Right cardiac atrium (tissue), 5 donors: ENCODE data around the gene UBE2F. TPM values are rescaled to one million over a fixed set of nuclear protein-coding genes. Genes with fewer than 3 reads are reported as not detected.
"Not testable (repeated sequence)": the region's sequence is repeated elsewhere in the genome, so short reads cannot be mapped to it uniquely, and the experiment has no call there.

ENCODE experiments used
- ATAC-seq, 2 donors: fragments of 200-7000 bp; cut with Tn5 transposase; one replicate each; pipeline versions ENCODE4 v1.8.0 to v1.9.1; 2020; ENCODE audit warnings: moderate library complexity in 2 of 2, mild to moderate bottlenecking in 1 of 2
- DNase-seq, 3 donors: peaks; one replicate each; pipeline ENCODE4 v3.0.0-alpha.2; 2020
- H3K27ac ChIP-seq: one replicate; pipeline ENCODE4 v1.5.1; 2013; ENCODE audit warnings: mild to moderate bottlenecking, low read length, control low read depth, moderate library complexity
- H3K27me3 ChIP-seq: one replicate; pipeline ENCODE4 v1.6.1; 2013; ENCODE audit not compliant: control insufficient read depth, insufficient read depth
- H3K4me1 ChIP-seq: one replicate; pipeline ENCODE4 v1.6.1; 2013; ENCODE audit warnings: low read length; ENCODE audit not compliant: control insufficient read depth, insufficient read depth
- H3K4me3 ChIP-seq: one replicate; pipeline ENCODE4 v1.5.1; 2013; ENCODE audit warnings: low read length, control low read depth
- H3K9me3 ChIP-seq: one replicate; pipeline ENCODE4 v1.6.1; 2013; ENCODE audit warnings: low read length; ENCODE audit not compliant: control insufficient read depth
- WGBS: extraction: QIAGEN DNeasy Blood & Tissue Kit; methylation state at CpG from one replicate; pipeline ENCODE4 v1.1.7; 2013; 5-methylcytosine and 5-hydroxymethylcytosine counted together
- intact Hi-C, 4 donors: fragments of 100-400 bp; cut with DNase I; formaldehyde crosslinking; loops; one replicate each; pipeline versions ENCODE4 v1.11.0 to v1.14.0; 2022 to 2023
- polyA plus RNA-seq: library from polyadenylated mRNA; stranded (reverse); fragments of 200-250 nt; gene quantifications from one replicate; pipeline ENCODE4 v1.2.3, GENCODE V29; 2013
- total RNA-seq, 4 donors: library from RNA; stranded (reverse); fragmentation: NEBNext Ultra II Directional; extraction: Animal tissue kit (Norgen Biotek cat#: 25700); gene quantifications; one replicate each; pipeline ENCODE4 v1.2.1, GENCODE V29; 2021
- donor health status: healthy with polysubstance abuse.
- donor health status: DM: no; HTN: yes; CAD: no.
- donor health status: DM: no; HTN: no; CAD: no.
- donor health status: DM: no; HTN: yes; CAD: no; lungs with severe emphysema.
- donor health status: DM: yes; HTN: yes; CAD: no.

Gene UBE2F
- total and polyA plus RNA-seq, 5 donors = 95.9 to 118 (median 106) TPM

DNA sequence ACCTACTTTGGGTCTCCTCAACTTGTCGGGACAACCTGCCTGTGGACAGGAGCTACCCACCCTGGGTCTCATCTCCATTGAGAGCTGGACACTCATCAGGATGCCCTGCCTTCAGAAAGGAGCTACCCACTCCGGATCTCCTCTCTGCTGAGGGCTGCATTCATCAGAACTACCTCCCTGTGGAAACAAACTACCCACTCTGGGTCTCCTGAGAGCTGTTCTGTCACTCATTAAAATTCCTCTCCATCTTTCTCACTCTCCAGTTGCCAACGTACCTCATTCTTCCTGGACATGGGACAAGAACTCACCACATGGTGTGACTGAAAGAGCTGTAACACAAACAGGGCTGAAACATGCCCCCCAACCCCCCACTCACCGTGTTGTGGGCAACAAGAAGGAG lies 22.5 kb upstream of the UBE2F start:
- Histone ChIP-seq H3K4me3 (no peak overlapping the region), H3K4me1 (no peaks in the 10 kb centered on the region), H3K27me3 (no peaks in the 10 kb centered on the region), H3K9me3 (no peaks in the 10 kb centered on the region), H3K27ac (no peak overlapping the region)
- ATAC-seq (no peak), DNase-seq (no peak)
- intact Hi-C loops = no loop called here
- WGBS = 83% methylated on average over 4 of the region's 4 CpGs

DNA sequence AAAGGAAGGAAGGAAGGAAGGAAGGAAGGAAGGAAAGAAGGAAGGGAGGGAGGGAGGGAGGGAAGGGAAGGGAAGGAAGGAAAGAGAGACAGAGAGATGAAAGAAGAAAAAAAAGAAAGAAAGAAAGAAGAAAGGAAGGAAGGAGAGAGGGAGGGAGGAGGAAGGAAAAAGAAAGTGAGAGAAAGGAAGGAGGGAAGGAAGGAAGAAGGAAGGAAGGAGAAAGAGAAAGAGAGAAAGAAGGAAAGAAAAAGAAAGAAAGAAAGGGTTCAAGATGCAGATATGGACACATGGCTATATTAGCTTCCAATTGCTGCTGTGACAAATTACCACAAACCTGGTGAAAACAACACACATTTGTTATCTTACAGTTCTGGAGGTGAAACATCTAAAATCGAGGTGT lies 20.4 kb upstream of the UBE2F start:
- Histone ChIP-seq H3K4me1 (no peaks in the 10 kb centered on the region), H3K27ac (no peak overlapping the region), H3K4me3 (no peak overlapping the region), H3K9me3 (no peaks in the 10 kb centered on the region), H3K27me3 (no peaks in the 10 kb centered on the region)
- DNase-seq (no peak), ATAC-seq (no peak)
- WGBS = 50% methylated on average over 1 of the region's 1 CpG
- intact Hi-C loops = no loop called here

DNA sequence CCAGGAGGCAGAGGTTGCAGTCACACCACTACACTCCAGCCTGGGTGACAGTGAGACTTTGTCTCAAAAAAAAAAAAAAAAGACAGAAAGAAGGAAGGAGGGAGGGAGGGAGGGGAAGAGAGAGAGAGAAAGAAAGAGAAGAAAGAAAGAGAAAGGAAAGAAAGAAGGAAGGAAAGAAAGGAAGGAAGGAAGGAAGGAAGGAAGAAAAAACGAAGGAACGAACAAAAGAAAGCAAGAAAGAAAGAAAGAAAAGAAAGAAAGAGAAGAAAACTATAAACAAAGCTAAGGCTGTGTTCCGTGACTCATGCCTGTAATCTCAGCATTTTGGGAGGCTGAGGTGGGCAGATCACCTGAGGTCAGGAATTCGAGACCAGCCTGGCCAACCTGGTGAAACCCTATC lies 15.5 kb upstream of the UBE2F start:
- H3K27ac ChIP-seq, ATAC-seq, H3K4me1 ChIP-seq, H3K27me3 ChIP-seq, intact Hi-C loops, H3K4me3 ChIP-seq, DNase-seq, H3K9me3 ChIP-seq: not testable (repeated sequence)
- WGBS = 78% methylated on average over 4 of the region's 4 CpGs

DNA sequence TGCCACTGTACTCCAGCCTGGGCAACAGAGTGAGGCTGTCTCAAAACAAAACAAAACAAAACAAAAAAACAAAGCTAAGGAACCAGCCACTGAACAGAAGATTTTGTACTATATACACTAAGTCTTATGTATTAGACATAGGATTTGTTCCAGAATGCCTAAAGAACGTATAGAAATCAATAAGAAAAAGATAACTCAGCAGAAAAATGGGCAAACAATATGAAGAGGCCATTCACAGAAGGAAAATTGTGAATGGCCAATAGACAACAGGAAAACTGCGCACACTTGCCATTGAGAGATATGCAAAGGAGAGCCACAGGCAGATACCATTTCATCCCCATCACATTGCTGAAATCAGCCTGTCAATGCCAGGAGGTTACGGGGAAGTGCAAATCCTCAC lies 14.9 kb upstream of the UBE2F start:
- intact Hi-C loops = no loop called here
- no peaks in the 10 kb centered on the region for H3K27me3 ChIP-seq
- ATAC-seq (no peak), DNase-seq (no peak)
- H3K27ac ChIP-seq = no peak overlapping the region
- no peaks in the 10 kb centered on the region for H3K4me1 ChIP-seq
- H3K4me3 ChIP-seq = no peak overlapping the region
- no peaks in the 10 kb centered on the region for H3K9me3 ChIP-seq
- WGBS = 77% methylated on average over 3 of the region's 3 CpGs

DNA sequence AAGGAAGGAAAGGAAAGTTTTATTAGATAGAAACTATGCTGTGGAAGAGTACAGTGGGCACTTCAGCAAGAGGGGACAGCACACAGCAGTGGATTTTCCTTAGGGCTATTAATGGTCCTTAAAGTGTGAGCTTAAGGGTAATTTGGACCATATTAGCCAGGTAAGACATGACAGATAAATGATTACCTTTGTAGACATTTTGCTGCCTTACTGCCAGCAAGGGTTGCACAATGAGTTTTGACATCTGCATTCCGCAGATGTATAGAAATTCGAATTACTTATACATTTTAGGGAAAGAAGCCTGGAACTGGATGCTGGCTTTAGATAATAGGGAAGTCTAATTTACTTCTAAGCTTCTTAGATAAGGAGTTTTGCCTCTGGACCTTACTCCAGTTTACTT lies 14.0 kb upstream of the UBE2F start:
- ATAC-seq (no peak), DNase-seq (no peak)
- WGBS = 81% methylated on average over 2 of the region's 2 CpGs
- no peaks in the 10 kb centered on the region for H3K4me1 ChIP-seq
- H3K27me3 ChIP-seq = no peaks in the 10 kb centered on the region
- intact Hi-C loops = no loop called here
- H3K9me3 ChIP-seq = no peaks in the 10 kb centered on the region
- H3K4me3 ChIP-seq = no peak overlapping the region
- no peak overlapping the region for H3K27ac ChIP-seq

DNA sequence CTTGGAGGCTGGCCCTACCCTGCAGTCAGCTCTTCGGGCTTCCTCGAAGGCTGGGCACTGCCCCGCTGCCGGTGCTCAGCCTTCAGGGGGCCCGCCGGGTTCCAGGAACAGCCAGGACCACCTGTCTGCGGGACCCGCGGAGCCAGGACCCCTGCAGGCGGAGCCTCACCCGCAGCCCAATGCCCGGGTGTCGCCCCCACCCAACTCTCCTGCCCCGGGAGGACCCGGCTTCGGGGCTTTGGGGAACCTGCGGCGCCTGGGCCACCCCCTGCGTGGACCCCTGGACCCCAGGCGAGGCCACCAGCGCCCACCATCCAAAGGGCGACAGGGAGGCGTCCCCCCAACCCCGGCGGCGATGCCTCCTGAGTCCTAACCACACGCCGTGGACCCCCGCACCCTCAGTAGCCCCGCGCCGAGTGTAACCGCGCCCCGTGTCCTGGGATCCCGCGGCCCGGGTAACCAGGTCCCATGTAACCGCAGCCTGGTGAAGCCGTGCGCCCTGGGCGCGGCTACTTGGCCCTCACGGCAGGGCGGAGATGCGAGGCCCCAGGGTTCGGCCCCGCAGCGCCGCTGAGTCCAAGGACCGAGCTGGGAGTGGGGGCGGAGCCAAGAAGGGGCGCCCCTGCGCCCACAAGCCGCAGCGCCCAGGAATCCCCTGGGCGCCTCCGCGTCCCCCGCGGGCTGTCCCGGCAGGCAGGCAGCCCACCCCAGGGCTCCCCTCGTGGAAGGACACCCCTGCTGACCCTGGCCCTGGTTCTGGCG lies 11.0 kb upstream of the UBE2F start:
- ATAC-seq = peak; percentile 51 to 69
- Histone ChIP-seq H3K27me3 (no peaks in the 10 kb centered on the region), H3K4me1 (no peaks in the 10 kb centered on the region), H3K9me3 (no peaks in the 10 kb centered on the region), H3K27ac (no peak overlapping the region), H3K4me3 (peak overlapping the region; percentile 13)
- intact Hi-C loops = no loop called here
- DNase-seq = no peak
- WGBS = 11% methylated on average over 64 of the region's 64 CpGs

DNA sequence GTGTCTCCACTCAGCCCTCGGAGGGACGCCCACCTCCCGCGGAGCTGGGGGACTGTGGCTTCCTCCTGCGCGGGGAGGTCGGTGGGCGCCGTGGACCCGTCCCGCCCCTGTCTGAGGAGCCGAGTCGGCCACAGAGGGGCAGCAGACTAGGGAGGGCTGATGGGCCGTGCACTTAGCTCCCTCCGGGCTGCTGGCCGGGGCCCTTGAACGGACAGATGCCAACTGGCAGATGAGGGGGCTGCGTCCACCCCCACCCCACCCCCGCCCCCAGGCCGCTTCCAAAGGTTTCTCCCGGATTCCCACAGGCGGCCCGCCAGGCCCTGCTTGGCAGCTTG lies 10.4 kb upstream of the UBE2F start:
- WGBS = 11% methylated on average over 23 of the region's 23 CpGs
- DNase-seq (no peak), ATAC-seq (peak; percentile 34 to 71)
- intact Hi-C loops = no loop called here
- Histone ChIP-seq H3K9me3 (no peaks in the 10 kb centered on the region), H3K27me3 (no peaks in the 10 kb centered on the region), H3K4me1 (no peaks in the 10 kb centered on the region), H3K27ac (no peak overlapping the region), H3K4me3 (peak overlapping the region; percentile 13)

DNA sequence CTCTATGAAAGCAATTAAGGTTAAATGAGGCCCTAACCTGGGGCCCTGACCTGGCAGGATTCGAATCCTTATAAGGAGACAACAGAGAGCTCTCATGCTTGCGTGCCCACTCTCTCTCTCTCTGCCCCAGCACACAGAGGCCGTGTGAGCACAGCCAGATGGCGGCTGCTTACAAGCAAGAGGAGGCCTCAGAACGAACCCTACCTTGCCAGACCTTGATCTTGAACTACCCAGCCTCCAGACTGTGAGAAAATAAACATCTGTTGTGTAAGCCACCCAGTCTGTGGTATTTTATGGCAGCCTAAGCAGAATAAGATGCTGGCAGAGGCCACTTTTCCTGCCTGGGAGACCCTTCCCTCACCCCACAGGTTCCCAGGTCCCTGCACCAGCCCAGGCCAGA lies 5.2 kb upstream of the UBE2F start:
- intact Hi-C loops = no loop called here
- no peak overlapping the region for H3K4me3 ChIP-seq
- no peaks in the 10 kb centered on the region for H3K27me3 ChIP-seq
- no peaks in the 10 kb centered on the region for H3K9me3 ChIP-seq
- no peak for ATAC-seq
- no peak for DNase-seq
- H3K27ac ChIP-seq = no peak overlapping the region
- WGBS = 90% methylated on average over 5 of the region's 5 CpGs
- H3K4me1 ChIP-seq = no peaks in the 10 kb centered on the region

DNA sequence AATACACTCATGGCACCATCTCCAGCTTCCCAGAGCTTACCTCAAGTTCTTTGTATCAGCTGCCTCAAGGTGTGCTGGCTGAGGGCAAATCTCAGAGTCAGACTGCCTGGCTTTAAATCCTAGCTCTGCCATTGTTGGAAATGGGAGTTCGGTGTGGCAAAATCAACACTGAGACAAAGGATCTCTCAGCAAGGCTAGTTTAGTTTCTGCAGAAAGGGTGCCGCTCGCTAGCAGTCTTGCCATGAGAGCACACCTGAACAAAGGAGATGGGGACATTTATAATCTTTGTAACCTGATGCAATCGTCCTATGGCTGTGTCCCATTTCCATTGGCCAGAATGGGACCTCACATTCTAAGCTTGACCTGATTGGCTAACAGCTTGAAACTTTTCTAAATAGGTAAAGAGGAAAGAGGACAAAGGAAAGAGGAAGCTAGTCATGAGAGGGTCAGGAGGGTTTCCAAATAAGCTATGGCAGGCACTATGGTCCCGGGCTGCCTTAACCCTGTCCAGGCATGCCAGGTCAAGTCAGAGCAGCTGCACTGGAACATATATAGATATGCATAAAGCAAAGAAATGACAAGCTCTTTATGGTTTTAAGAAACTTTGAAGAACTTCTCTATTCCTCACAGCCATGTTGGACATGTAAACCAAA lies 4.3 kb upstream of the UBE2F start:
- WGBS = 79% methylated on average over 5 of the region's 5 CpGs
- H3K4me1 ChIP-seq = no peaks in the 10 kb centered on the region
- H3K27ac ChIP-seq = no peak overlapping the region
- DNase-seq = no peak
- no peaks in the 10 kb centered on the region for H3K9me3 ChIP-seq
- H3K27me3 ChIP-seq = no peaks in the 10 kb centered on the region
- intact Hi-C loops = no loop called here
- H3K4me3 ChIP-seq = no peak overlapping the region
- ATAC-seq = no peak

DNA sequence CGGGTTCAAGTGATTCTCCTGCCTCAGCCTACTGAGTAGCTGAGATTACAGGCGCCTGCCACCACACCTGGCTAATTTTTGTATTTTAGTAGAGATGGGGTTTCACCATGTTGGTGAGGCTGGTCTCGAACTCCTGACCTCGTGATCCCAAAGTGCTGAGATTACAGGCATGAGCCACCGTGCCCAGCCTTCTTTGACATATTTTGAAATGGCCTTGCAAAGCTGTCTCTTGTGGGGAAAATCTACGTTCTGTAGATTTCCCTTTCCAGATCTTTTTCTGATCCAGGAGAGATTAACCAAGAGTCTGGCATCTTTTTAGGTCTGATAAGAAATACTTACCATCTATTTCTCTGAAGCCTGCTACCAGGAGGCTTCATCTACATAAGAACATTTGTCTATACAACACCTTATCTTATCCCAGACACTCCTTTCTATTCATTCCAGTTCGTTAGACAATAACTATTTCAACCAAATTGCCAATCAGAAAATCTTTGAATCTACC lies 3.3 kb upstream of the UBE2F start:
- WGBS = 83% methylated on average over 7 of the region's 7 CpGs
- DNase-seq, H3K4me3 ChIP-seq, ATAC-seq, H3K27ac ChIP-seq, H3K4me1 ChIP-seq, H3K9me3 ChIP-seq, intact Hi-C loops, H3K27me3 ChIP-seq: not testable (repeated sequence)

DNA sequence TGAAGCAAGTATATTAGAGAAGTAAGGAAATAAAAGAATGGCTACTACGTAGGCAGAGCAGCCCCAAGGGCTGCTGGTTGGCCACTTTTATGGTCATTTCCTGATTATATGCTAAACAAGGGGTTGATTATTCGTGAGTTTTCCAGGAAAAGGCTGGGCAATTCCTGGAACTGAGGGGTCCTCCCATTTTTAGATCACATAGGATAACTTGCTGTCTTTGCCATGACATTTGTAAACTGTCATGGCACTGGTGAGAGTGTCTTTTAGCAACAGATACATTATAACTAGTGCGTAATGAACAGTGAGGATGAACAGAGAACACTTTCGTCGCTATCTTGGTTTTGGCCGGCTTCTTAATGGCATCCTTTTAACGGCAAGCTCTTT lies 2.6 kb upstream of the UBE2F start:
- no peaks in the 10 kb centered on the region for H3K9me3 ChIP-seq
- intact Hi-C loops = no loop called here
- 84% methylated on average over 7 of the region's 7 CpGs for WGBS
- peaks cover 8% of the 10 kb centered on the region for H3K4me1 ChIP-seq
- no peak overlapping the region for H3K4me3 ChIP-seq
- no peak overlapping the region for H3K27ac ChIP-seq
- ATAC-seq = no peak
- no peak for DNase-seq
- no peaks in the 10 kb centered on the region for H3K27me3 ChIP-seq
